ENCODE results near the gene SHROOM3. TPM values are rescaled to one million over a fixed set of nuclear protein-coding genes. Genes with fewer than 3 reads are reported as not detected.
A peak's percentile ranks its signal among the peaks of the same experiment; 100 is the strongest.

The SHROOM3 gene
- total and polyA plus RNA-seq, 2 experiments from 2014 or later: 11.3 to 73.5 TPM

DNA sequence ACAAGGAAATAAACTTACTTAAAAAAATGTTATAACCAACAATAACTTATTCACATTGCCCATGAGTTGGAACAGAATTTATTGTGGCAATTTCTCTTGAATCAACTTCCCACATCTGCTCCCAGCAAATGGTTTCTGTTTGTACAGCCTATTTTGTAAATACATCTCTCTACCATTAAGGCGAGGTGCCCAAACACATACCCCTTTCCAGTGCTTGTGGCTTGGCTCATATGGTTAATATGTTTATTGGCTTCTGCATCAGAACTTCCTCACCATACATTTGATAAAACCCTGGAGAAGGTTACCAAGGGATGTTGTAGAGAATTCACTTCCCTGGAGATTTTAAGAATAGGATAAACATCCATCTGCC is 255.9 kb downstream of the SHROOM3 start (continued):
- TF ChIP-seq ZNF462 (CRISPR knock-in tag; IDR thresholded peaks at IDR 0.05) (no peak), NANOG (IDR thresholded peaks at IDR 0.05; ENCODE audit: borderline replicate concordance) (no peak), EZH2phosphoT487 (IDR thresholded peaks at IDR 0.05; ENCODE audit: unreplicated experiment) (no peak)

DNA sequence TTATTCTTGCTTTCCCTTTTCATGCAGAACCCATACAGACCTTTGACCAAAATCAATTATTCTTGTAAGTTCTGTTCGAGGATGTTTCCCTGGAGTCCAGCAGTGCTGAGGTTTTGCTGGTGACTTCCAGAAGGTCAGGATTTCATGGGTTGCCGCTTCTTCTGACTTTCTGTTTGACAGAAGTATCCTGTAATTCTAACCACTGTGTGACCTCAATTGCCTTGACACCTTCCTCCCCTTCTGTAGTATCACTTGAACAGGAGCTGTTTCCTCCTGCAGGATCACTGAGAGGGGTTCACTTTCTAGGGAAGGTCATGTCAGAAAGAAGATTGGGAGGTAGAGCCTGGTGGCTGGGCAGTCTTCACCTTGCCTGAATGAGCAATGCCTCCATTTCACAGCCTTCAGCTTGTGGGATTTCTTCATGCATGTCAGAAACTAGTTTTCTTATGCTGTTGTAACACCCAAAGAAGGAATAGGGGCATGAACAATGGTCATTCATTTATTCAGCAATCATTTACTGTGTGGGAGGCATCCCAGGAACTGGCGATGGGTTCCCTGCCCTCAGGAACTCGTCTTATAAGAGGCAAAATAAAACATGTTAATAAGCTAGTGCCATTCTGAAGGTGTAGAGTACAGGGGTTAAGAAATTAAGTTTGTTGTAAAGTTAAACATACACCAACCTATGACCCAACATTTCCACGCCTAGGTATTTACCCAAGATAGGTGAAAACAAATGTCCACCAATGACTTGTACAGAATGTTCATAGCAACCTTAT is 257.0 kb downstream of the SHROOM3 start:
- Histone ChIP-seq H3K9me2 (ENCODE audit: insufficient read depth) (no peaks in the 10 kb centered on the region), H3K36me3 (ENCODE audit: insufficient read depth) (no peaks in the 10 kb centered on the region), H4K20me1 (replicated peaks; ENCODE audit: insufficient read depth) (peaks cover 25% of the 10 kb centered on the region), H3F3A (replicated peaks; ENCODE audit: low read depth) (no peaks in the 10 kb centered on the region), H3K79me2 (replicated peaks; ENCODE audit: insufficient read depth) (peaks cover 71% of the 10 kb centered on the region), H3K4me2 (peak overlapping the region; percentile 81; the same call in 1 of the 2 replicates), H3K4me1 (ENCODE audit: insufficient read depth) (peaks cover 52% of the 10 kb centered on the region), H3K27ac (ENCODE audit: low read depth) (no peak overlapping the region), H3K4me3 (peak overlapping the region; percentile 68; the same call in 1 of the 2 replicates), H3K27me3 (ENCODE audit: insufficient read depth) (peaks cover 14% of the 10 kb centered on the region), H2AFZ (no peak overlapping the region)
- Mint-ChIP-seq H3K4me3 (peak overlapping the region; percentile 88), H3K36me3 (ENCODE audit: low read depth) (no peaks in the 10 kb centered on the region; the same call in 2 of the 3 replicates), H3K9me3 (no peaks in the 10 kb centered on the region), H3K27me3 (ENCODE audit: insufficient read depth, low read depth, poor library complexity) (peaks cover 9% of the 10 kb centered on the region), H3K27ac (0 out of 2 replicates have a peak overlapping the region, but pooled peaks have one; percentile 42), H3K4me1 (peaks cover 70% of the 10 kb centered on the region)
- no peak for ATAC-seq
- DNase-seq (ENCODE audit: low spot score): no peak
- TF ChIP-seq NANOG (IDR thresholded peaks at IDR 0.05; ENCODE audit: borderline replicate concordance): no peak
- TF ChIP-seq ZNF331 (CRISPR knock-in tag; IDR thresholded peaks at IDR 0.05; ENCODE audit: low read depth): no peak
- TF ChIP-seq REST (IDR thresholded peaks at IDR 0.05; ENCODE audit: unreplicated experiment): no peak
- TF ChIP-seq EZH2phosphoT487 (IDR thresholded peaks at IDR 0.05; ENCODE audit: unreplicated experiment): no peak
- TF ChIP-seq, protein P1, sequence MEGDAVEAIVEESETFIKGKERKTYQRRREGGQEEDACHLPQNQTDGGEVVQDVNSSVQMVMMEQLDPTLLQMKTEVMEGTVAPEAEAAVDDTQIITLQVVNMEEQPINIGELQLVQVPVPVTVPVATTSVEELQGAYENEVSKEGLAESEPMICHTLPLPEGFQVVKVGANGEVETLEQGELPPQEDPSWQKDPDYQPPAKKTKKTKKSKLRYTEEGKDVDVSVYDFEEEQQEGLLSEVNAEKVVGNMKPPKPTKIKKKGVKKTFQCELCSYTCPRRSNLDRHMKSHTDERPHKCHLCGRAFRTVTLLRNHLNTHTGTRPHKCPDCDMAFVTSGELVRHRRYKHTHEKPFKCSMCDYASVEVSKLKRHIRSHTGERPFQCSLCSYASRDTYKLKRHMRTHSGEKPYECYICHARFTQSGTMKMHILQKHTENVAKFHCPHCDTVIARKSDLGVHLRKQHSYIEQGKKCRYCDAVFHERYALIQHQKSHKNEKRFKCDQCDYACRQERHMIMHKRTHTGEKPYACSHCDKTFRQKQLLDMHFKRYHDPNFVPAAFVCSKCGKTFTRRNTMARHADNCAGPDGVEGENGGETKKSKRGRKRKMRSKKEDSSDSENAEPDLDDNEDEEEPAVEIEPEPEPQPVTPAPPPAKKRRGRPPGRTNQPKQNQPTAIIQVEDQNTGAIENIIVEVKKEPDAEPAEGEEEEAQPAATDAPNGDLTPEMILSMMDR (conservative IDR thresholded peaks at IDR 0.05; ENCODE audit: low read depth in 2 of 2): no peak
- no peak for TF ChIP-seq EZH2 (IDR thresholded peaks at IDR 0.05; ENCODE audit: low read depth, unreplicated experiment)

Measured in GM23338 (cell line).